Measurements from ENCODE around the gene SYNJ1. TPM values are rescaled to one million over a fixed set of nuclear protein-coding genes. Genes with fewer than 3 reads are reported as not detected.
"Not testable (repeated sequence)": the region's sequence is repeated elsewhere in the genome, so short reads cannot be mapped to it uniquely, and the experiment has no call there.

The SYNJ1 gene
- total RNA-seq: 6.8 TPM

- DNase-seq: peak; percentile 98
These were observed at the start of gene SYNJ1 for GRCh38 chr21:32727687-32728455. TSS of gene SYNJ1 (minus strand) at chr21:32728013. CDS start at chr21:32726895, 1,118 bp downstream.

GRCh38 chr21:32777269-32777668 is 49.5 kb upstream of the SYNJ1 start:
- no peak for DNase-seq

GRCh38 chr21:32776743-32777142 is 48.9 kb upstream of the SYNJ1 start:
- no peak for DNase-seq

- DNase-seq: not testable (repeated sequence)
These were observed 45.2 kb upstream of the SYNJ1 start for GRCh38 chr21:32773048-32773344.

GRCh38 chr21:32772281-32773047 is 44.7 kb upstream of the SYNJ1 start:
- DNase-seq: peak; percentile 50

GRCh38 chr21:32770871-32771523 is 43.2 kb upstream of the SYNJ1 start:
- peak; percentile 66 for DNase-seq

GRCh38 chr21:32768530-32768929 is 40.7 kb upstream of the SYNJ1 start:
- no peak for DNase-seq

- DNase-seq: no peak
These were observed 37.2 kb upstream of the SYNJ1 start for GRCh38 chr21:32765058-32765457.

- no peak for DNase-seq
These were observed 36.4 kb upstream of the SYNJ1 start for GRCh38 chr21:32764186-32764585.

GRCh38 chr21:32757804-32758203 is 30.0 kb upstream of the SYNJ1 start:
- no peak for DNase-seq

GRCh38 chr21:32756096-32756495 is 28.3 kb upstream of the SYNJ1 start:
- DNase-seq: no peak

GRCh38 chr21:32753818-32754585 is 26.2 kb upstream of the SYNJ1 start:
- DNase-seq: no peak

GRCh38 chr21:32750405-32750804 is 22.6 kb upstream of the SYNJ1 start:
- no peak for DNase-seq

- DNase-seq: no peak
These were observed 21.8 kb upstream of the SYNJ1 start for GRCh38 chr21:32749662-32750061.

- DNase-seq: no peak
These were observed 20.7 kb upstream of the SYNJ1 start for GRCh38 chr21:32748529-32748928.

- DNase-seq: no peak
These were observed 19.6 kb upstream of the SYNJ1 start for GRCh38 chr21:32747396-32747795.

GRCh38 chr21:32746711-32747110 is 18.9 kb upstream of the SYNJ1 start:
- not testable (repeated sequence) for DNase-seq

GRCh38 chr21:32742396-32742795 is 14.6 kb upstream of the SYNJ1 start:
- DNase-seq: no peak

GRCh38 chr21:32741336-32741735 is 13.5 kb upstream of the SYNJ1 start:
- DNase-seq: no peak

- DNase-seq: no peak
These were observed 12.1 kb upstream of the SYNJ1 start for GRCh38 chr21:32739946-32740345.

- not testable (repeated sequence) for DNase-seq
These were observed 8.3 kb upstream of the SYNJ1 start for GRCh38 chr21:32736083-32736482.

- no peak for DNase-seq
These were observed 7.7 kb upstream of the SYNJ1 start for GRCh38 chr21:32735524-32735923.

Data from tongue (tissue), 2 donors.